Inferior parietal cortex (tissue), 1 donor: Measurements from ENCODE around the gene DYSF.

ENCODE experiments used
- DNase-seq: peaks from one replicate; pipeline ENCODE4 v3.0.0-alpha.2; 2016; ENCODE audit errors: extremely low spot score

DYSF gene

GRCh38 chr2:71502941-71503738 is 49.8 kb downstream of the DYSF start:
- no peak for DNase-seq

GRCh38 chr2:71503837-71504236 is 50.5 kb downstream of the DYSF start:
- no peak for DNase-seq

GRCh38 chr2:71504611-71505010 is 51.2 kb downstream of the DYSF start:
- DNase-seq, result no peak

- peak; percentile 11 for DNase-seq
Observed at GRCh38 chr2:71505086-71505769, 51.9 kb downstream of the DYSF start.

GRCh38 chr2:71505770-71506140 is 52.4 kb downstream of the DYSF start:
- DNase-seq, result no peak

GRCh38 chr2:71506222-71507153 is 53.1 kb downstream of the DYSF start:
- no peak for DNase-seq

GRCh38 chr2:71507476-71507875 is 54.1 kb downstream of the DYSF start:
- no peak for DNase-seq

GRCh38 chr2:71510196-71510807 is 56.9 kb downstream of the DYSF start:
- DNase-seq, result peak; percentile 72

- DNase-seq, result no peak
Observed at GRCh38 chr2:71510938-71511337, 57.6 kb downstream of the DYSF start.

- DNase-seq, result no peak
Observed at GRCh38 chr2:71511776-71512175, 58.4 kb downstream of the DYSF start.

GRCh38 chr2:71512386-71512785 is 59.0 kb downstream of the DYSF start:
- no peak for DNase-seq

GRCh38 chr2:71513096-71513495 is 59.7 kb downstream of the DYSF start:
- no peak for DNase-seq

- DNase-seq, result no peak
Observed at GRCh38 chr2:71513721-71514120, 60.4 kb downstream of the DYSF start.

- no peak for DNase-seq
Observed at GRCh38 chr2:71516253-71516888, 63.0 kb downstream of the DYSF start.

GRCh38 chr2:71517851-71518250 is 64.5 kb downstream of the DYSF start:
- DNase-seq, result no peak

- DNase-seq, result no peak
Observed at GRCh38 chr2:71521436-71521950, 68.1 kb downstream of the DYSF start.

- no peak for DNase-seq
Observed at GRCh38 chr2:71524476-71524875, 71.1 kb downstream of the DYSF start.

- no peak for DNase-seq
Observed at GRCh38 chr2:71526141-71526540, 72.8 kb downstream of the DYSF start.

- DNase-seq, result no peak
Observed at GRCh38 chr2:71526975-71527374, 73.6 kb downstream of the DYSF start.

- no peak for DNase-seq
Observed at GRCh38 chr2:71528131-71528591, 74.8 kb downstream of the DYSF start.

GRCh38 chr2:71528749-71529148 is 75.4 kb downstream of the DYSF start:
- DNase-seq, result no peak
